Measurements from ENCODE around the gene CTAGE9. TPM values are rescaled to one million over a fixed set of nuclear protein-coding genes. Genes with fewer than 3 reads are reported as not detected.

CTAGE9 gene
- total RNA-seq, 2 experiments from 2014 or later = not detected

DNA sequence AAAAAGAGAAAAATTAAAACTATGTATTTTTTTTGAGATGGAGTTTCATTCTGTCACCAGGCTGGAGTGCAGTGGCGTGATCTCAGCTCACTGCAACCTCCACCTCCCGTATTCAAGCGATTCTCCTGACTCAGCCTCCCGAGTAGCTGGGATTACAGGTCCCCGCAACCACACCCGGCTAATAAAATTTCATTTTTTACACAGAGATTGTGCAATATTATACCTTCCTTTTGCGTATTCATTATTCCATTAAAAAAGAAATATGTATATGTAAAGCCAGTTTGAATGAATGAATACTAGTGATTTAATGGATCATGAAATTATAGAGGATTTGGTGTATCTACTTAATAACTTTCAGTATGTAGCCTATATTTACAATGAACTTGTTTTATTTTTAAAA is 38.2 kb upstream of the CTAGE9 start:
- Mint-ChIP-seq H3K27me3 (no peaks in the 10 kb centered on the region), H3K36me3 (ENCODE audit: low read depth) (no peaks in the 10 kb centered on the region), H3K4me3 (no peak overlapping the region), H3K27ac (no peak overlapping the region), H3K4me1 (ENCODE audit: low read depth) (no peaks in the 10 kb centered on the region), H3K9me3 (no peaks in the 10 kb centered on the region)
- ATAC-seq (ENCODE audit: poor library complexity) (no peak), DNase-seq (no peak)
- TF ChIP-seq, protein P1, sequence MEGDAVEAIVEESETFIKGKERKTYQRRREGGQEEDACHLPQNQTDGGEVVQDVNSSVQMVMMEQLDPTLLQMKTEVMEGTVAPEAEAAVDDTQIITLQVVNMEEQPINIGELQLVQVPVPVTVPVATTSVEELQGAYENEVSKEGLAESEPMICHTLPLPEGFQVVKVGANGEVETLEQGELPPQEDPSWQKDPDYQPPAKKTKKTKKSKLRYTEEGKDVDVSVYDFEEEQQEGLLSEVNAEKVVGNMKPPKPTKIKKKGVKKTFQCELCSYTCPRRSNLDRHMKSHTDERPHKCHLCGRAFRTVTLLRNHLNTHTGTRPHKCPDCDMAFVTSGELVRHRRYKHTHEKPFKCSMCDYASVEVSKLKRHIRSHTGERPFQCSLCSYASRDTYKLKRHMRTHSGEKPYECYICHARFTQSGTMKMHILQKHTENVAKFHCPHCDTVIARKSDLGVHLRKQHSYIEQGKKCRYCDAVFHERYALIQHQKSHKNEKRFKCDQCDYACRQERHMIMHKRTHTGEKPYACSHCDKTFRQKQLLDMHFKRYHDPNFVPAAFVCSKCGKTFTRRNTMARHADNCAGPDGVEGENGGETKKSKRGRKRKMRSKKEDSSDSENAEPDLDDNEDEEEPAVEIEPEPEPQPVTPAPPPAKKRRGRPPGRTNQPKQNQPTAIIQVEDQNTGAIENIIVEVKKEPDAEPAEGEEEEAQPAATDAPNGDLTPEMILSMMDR (IDR thresholded peaks at IDR 0.05) = no peak
- no peaks in the 10 kb centered on the region for H3K9me3 ChIP-seq (ENCODE audit: control insufficient read depth in 1 of 2, insufficient read depth in 1 of 2, low read length in 2 of 2)
- H3K36me3 ChIP-seq (ENCODE audit: insufficient read depth, low read length) = no peaks in the 10 kb centered on the region
- intact Hi-C loops (cut with DNase I, micrococcal nuclease) = no loop called here
- CTCF ChIA-PET = no interaction called here
- H3K27ac ChIP-seq (ENCODE audit: low read depth in 1 of 2, low read length in 2 of 2) = no peak overlapping the region
- no peak overlapping the region for H3K4me3 ChIP-seq (ENCODE audit: low read length)
- H3K27me3 ChIP-seq (ENCODE audit: control insufficient read depth in 1 of 2, insufficient read depth in 2 of 2, low read length in 2 of 2) = no peaks in the 10 kb centered on the region
- no peaks in the 10 kb centered on the region for H3K4me1 ChIP-seq (ENCODE audit: insufficient read depth, low read length)
- POLR2A ChIA-PET = no interaction called here

DNA sequence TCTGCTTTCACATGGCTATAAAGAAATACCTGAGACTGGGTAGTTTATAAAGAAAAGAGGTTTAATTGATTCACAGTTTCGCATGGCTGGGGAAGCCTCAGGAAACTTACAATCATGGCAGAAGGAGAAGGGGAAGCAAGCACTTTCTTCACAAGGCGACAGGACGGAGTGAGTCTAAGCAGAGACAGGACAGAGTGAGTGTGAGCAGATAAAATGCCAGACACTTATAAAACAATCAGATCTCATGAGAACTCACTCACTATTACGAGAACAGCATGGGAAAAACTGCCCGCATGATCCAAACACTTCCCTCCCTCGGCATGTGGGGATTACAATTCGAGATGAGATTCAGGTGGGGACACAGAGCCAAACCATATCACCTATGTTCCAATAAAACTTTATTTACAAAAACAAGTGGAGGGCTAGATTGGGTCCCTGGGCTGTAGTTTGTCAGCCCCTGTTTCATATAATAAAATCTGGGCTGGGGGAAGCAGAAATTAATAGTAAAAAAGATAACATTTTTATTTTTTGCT is 37.1 kb upstream of the CTAGE9 start:
- POLR2A ChIA-PET = no interaction called here
- Mint-ChIP-seq H3K9me3 (no peaks in the 10 kb centered on the region), H3K27ac (no peak overlapping the region), H3K4me1 (ENCODE audit: low read depth) (no peaks in the 10 kb centered on the region), H3K36me3 (ENCODE audit: low read depth) (no peaks in the 10 kb centered on the region), H3K27me3 (peaks cover 1% of the 10 kb centered on the region), H3K4me3 (no peak overlapping the region)
- intact Hi-C loops (cut with DNase I, micrococcal nuclease) = no loop called here
- no peak overlapping the region for H3K27ac ChIP-seq (ENCODE audit: low read depth in 1 of 2, low read length in 2 of 2)
- no peak for ATAC-seq (ENCODE audit: poor library complexity)
- no peak for DNase-seq
- CTCF ChIA-PET = no interaction called here
- no peaks in the 10 kb centered on the region for H3K9me3 ChIP-seq (ENCODE audit: control insufficient read depth in 1 of 2, insufficient read depth in 1 of 2, low read length in 2 of 2)
- no peaks in the 10 kb centered on the region for H3K4me1 ChIP-seq (ENCODE audit: insufficient read depth, low read length)
- no peaks in the 10 kb centered on the region for H3K36me3 ChIP-seq (ENCODE audit: insufficient read depth, low read length)
- TF ChIP-seq, protein P1 (IDR thresholded peaks at IDR 0.05) = no peak
- no peak overlapping the region for H3K4me3 ChIP-seq (ENCODE audit: low read length)
- H3K27me3 ChIP-seq (ENCODE audit: control insufficient read depth in 1 of 2, insufficient read depth in 2 of 2, low read length in 2 of 2) = no peaks in the 10 kb centered on the region

DNA sequence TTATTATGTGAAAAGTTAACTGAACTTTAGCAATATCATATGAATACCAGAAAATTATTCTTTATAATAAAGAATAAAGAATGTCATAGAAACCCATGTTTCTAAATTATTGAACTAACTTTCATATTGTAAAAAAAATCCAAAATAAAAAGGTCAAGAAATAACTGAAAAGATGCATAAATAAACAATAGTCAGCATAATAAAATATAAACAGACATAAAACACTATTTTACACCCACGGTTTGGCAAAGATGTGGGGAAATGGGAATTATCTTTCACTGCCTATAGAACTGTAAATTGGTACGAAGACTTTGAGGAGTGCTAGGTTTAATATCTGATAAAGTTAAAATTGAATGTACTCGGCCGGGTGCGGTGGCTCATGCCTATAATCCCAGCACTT is 34.7 kb upstream of the CTAGE9 start:
- Mint-ChIP-seq H3K4me3 (no peak overlapping the region), H3K36me3 (ENCODE audit: low read depth) (no peaks in the 10 kb centered on the region), H3K9me3 (no peaks in the 10 kb centered on the region), H3K4me1 (ENCODE audit: low read depth) (no peaks in the 10 kb centered on the region), H3K27ac (no peak overlapping the region), H3K27me3 (peaks cover 5% of the 10 kb centered on the region)
- Histone ChIP-seq H3K4me1 (ENCODE audit: insufficient read depth, low read length) (no peaks in the 10 kb centered on the region), H3K27ac (ENCODE audit: low read depth in 1 of 2, low read length in 2 of 2) (no peak overlapping the region), H3K36me3 (ENCODE audit: insufficient read depth, low read length) (no peaks in the 10 kb centered on the region), H3K9me3 (ENCODE audit: control insufficient read depth in 1 of 2, insufficient read depth in 1 of 2, low read length in 2 of 2) (no peaks in the 10 kb centered on the region), H3K27me3 (ENCODE audit: control insufficient read depth in 1 of 2, insufficient read depth in 2 of 2, low read length in 2 of 2) (no peaks in the 10 kb centered on the region), H3K4me3 (ENCODE audit: low read length) (no peak overlapping the region)
- TF ChIP-seq, protein P1 (IDR thresholded peaks at IDR 0.05) = no peak
- ChIA-PET CTCF (no interaction called here), POLR2A (no interaction called here)
- ATAC-seq (ENCODE audit: poor library complexity) (no peak), DNase-seq (no peak)
- intact Hi-C loops (cut with DNase I, micrococcal nuclease) = no loop called here

Measured in CD4-positive, alpha-beta T cell (primary cell).